C4-2B (cell line): ENCODE data around the gene MRPL10.

Experiments
- CTCF ChIP-seq: fragments of 450-650 bp; conservative IDR thresholded peaks from 2 replicates; pipeline ENCODE4 v1.5.1; 2017; ENCODE audit warnings: mild to moderate bottlenecking
- ZFX ChIP-seq: fragments of 450-650 bp; IDR thresholded peaks from 2 replicates; pipeline ENCODE4 v1.6.1; 2017

- TF ChIP-seq CTCF (no peak), ZFX (no peak)
Observed at GRCh38 chr17:47816111-47816735, 15.1 kb downstream of the MRPL10 start.
